GM19468 (cell line): ENCODE data around the gene CIAO1.

Experiments used
- ATAC-seq: cut with Tn5 transposase; IDR thresholded peaks from one replicate; pipeline ENCODE4 v1.9.1; 2021; ENCODE audit warnings: mild to moderate bottlenecking, moderate library complexity, moderate number of reproducible peaks; ENCODE audit not compliant: unreplicated experiment; ENCODE audit errors: extremely low read depth

Gene CIAO1

GRCh38 chr2:96320326-96320725 lies 54.3 kb downstream of the CIAO1 start:
- no peak for ATAC-seq

- peak; percentile 5 for ATAC-seq
Measured at GRCh38 chr2:96320728-96321622, 55.0 kb downstream of the CIAO1 start.
